GM12875 (cell line): Measurements from ENCODE around the gene ATP7B.

Experiments used
- H3K4me3 ChIP-seq: one replicate; pipeline ENCODE4 v1.5.1; 2011; ENCODE audit warnings: low read depth, low read length, control low read depth
- TF ChIP-seq, protein P1 (sequence below): IDR thresholded peaks from 2 replicates; pipeline ENCODE4 v1.5.1; 2011; ENCODE audit warnings: low read depth, mild to moderate bottlenecking, control low read depth, inconsistent platforms, low read length, moderate library complexity, borderline replicate concordance; ENCODE audit not compliant: insufficient read depth

ATP7B gene

DNA sequence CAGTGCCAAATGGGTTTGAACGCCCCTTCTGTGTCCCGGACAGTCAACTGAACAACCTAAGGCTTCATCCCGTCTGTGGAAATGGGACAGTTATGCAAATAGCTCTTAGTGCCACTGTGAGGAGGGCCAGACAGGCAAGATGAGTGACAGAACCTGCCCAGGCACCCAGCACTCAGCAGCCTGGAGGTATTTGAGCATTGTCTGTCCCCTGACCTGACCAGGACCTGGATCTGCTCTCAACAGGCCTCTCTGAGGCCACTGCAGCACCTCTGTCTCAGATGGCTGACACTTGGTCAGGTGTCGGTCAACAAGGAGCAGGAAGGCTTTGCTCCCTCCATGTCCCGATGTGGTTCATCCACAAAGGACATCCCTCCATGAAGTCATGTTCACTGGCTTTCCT is 81.6 kb downstream of the ATP7B start:
- H3K4me3 ChIP-seq: no peak overlapping the region
- TF ChIP-seq, protein P1, sequence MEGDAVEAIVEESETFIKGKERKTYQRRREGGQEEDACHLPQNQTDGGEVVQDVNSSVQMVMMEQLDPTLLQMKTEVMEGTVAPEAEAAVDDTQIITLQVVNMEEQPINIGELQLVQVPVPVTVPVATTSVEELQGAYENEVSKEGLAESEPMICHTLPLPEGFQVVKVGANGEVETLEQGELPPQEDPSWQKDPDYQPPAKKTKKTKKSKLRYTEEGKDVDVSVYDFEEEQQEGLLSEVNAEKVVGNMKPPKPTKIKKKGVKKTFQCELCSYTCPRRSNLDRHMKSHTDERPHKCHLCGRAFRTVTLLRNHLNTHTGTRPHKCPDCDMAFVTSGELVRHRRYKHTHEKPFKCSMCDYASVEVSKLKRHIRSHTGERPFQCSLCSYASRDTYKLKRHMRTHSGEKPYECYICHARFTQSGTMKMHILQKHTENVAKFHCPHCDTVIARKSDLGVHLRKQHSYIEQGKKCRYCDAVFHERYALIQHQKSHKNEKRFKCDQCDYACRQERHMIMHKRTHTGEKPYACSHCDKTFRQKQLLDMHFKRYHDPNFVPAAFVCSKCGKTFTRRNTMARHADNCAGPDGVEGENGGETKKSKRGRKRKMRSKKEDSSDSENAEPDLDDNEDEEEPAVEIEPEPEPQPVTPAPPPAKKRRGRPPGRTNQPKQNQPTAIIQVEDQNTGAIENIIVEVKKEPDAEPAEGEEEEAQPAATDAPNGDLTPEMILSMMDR: no peak

DNA sequence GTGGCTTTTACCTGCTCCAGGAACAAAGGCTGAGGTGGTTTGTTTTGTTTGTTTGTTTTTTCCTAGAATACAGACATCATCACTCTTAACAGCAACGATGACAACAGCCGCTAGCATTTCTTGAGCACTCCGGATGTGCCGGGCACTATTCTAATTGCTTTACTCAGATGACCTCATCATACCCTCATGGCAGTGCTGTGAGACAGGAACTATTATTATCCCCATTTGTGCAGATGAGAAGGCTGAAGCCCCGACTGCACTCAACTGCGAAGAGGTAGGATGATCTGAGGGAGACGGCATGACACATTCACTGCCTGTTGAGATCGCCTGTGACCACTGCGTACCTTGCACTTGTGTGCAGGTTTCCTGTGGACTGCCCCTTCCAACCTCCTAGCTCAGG is 83.0 kb downstream of the ATP7B start:
- H3K4me3 ChIP-seq: no peak overlapping the region
- TF ChIP-seq, protein P1: no peak

DNA sequence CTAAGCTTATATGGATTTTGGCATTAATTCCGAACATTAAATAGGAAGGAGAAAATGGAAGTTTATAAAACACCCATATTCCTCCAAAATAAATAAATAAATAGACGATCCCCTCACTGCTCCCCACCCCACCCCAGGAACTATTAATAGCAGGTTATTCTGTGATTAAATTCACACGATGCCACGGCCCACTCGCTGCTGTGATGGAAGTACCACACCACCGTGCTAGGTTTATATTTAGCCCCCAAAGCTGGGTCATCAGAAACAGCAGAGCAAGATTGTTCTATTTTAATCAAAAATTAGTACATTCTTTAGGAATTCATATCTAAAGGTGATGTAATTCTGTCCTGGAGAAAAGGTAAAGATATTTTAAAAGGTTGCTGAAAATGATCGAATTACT is 84.1 kb downstream of the ATP7B start:
- no peak overlapping the region for H3K4me3 ChIP-seq
- TF ChIP-seq, protein P1: no peak

DNA sequence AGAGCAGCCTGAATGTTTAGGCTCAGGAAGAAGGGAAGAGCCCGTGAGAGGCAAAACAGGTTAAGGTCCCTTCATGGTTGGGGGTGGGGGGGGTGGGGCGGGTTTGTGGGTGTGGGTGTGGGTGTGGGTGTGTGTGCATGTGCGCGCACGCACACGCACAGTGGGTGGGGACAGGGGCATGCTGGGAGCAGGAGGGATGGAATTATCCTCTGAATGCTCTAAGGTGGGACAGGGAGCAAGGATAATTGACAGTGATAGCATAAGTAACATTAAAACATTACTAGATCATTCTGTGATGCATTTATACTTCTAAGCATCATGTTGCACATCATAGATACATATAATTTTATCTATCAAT is 84.7 kb downstream of the ATP7B start:
- TF ChIP-seq, protein P1: no peak
- H3K4me3 ChIP-seq: no peak overlapping the region

DNA sequence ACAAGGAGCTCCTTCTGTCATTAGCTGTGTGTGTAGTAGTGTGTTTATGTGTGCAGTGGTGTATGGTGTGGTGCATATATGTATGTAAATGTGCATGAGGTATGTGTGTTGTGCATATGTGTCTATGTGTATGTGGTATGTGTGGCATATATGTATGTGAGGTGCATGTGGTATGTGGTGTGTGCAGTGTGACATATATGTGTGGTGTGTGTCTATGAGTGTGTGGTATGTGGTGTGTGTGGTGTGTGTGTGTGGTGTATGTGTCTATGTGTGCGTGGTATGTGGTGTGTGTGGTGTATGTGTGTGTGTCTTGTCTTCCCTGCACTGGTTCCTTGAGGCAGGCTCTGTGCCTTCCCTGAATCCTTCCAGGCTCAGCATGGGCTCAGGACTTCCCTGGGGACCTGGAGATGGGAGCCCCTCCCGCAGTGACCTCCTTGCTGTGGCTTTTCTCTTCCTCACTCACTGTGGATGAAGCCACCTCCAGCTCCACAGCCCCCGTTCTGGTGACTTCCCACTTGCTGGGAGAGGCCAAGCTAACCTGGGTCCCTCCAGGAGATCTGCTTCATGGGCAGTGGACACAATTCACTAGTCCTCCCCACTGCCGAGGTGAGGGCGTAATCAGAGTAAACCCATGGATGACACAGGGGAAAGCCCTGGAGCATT is 85.3 kb downstream of the ATP7B start:
- no peak overlapping the region for H3K4me3 ChIP-seq
- TF ChIP-seq, protein P1: no peak

DNA sequence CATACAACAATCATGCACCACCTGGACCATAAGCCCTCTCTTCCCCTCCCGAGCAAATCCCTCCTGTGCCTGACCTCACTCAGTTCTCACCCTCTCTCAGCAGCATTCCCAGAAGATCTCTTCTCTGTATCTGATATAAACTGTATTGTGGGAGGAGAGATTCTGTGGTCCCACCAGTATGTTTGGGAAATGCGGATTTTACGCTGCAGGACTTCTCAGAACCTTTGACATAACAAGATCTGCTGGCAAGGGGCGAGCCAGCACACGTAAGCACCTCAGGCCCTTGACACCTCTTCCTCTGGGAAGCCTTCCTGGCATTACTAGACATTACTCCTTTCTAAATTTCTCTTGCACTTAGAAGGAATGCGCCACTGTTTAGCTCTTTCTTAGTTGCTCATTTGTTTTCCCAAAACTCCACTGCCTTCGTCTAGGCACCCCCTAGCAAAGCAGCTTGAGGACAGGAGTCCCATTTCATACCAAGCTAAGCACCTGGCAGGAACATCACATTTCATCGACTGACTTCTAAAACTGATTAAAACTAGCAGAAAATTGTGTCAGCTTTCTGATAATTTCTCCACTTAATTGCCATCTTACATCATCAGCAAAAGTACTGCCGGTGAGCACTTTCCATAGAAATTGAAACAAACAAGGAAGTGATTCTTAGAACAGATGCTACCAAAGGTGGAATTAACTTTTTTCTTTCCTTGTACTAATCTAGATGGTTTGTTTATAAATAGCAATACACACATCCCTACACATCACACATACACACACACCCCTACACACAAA is 86.3 kb downstream of the ATP7B start:
- TF ChIP-seq, protein P1: no peak

DNA sequence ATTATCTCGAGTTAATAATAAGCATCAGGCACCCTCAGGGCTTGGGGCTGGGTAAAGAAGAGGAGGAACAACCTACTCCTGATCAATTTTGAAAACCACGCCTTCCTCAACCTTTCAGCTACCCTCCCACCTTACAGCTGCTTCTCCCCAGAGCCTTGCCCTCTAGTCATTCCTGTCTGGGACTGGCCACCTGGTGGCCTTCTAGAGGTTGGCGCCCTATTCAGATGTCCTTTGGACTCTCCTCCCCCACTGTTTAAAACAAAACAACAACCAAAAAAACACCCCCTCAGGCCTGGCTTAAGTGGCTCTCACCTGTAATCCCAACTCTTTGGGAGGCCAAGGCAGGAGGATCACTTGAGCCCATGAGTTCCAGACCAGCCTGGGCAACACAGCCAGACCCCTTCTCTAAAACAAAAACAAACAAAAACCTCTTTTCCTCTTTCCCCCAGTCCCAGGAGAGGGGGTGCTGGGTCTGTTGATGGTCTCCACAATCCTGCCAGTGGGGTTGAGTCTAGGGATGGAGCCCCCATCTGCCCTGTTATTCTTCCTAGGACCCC is 87.2 kb downstream of the ATP7B start:
- H3K4me3 ChIP-seq: no peak overlapping the region
- TF ChIP-seq, protein P1: no peak

More for the DNA sequence above, 86.3 kb downstream of the ATP7B start:
- no peak overlapping the region for H3K4me3 ChIP-seq
